ENCODE data around the gene FITM1.

Gene FITM1

GRCh38 chr14:24106672-24107271 is 23.7 kb upstream of the FITM1 start:
- no peak overlapping the region for H3K4me3 ChIP-seq (ENCODE audit: low read length)
- TF ChIP-seq, protein P1, sequence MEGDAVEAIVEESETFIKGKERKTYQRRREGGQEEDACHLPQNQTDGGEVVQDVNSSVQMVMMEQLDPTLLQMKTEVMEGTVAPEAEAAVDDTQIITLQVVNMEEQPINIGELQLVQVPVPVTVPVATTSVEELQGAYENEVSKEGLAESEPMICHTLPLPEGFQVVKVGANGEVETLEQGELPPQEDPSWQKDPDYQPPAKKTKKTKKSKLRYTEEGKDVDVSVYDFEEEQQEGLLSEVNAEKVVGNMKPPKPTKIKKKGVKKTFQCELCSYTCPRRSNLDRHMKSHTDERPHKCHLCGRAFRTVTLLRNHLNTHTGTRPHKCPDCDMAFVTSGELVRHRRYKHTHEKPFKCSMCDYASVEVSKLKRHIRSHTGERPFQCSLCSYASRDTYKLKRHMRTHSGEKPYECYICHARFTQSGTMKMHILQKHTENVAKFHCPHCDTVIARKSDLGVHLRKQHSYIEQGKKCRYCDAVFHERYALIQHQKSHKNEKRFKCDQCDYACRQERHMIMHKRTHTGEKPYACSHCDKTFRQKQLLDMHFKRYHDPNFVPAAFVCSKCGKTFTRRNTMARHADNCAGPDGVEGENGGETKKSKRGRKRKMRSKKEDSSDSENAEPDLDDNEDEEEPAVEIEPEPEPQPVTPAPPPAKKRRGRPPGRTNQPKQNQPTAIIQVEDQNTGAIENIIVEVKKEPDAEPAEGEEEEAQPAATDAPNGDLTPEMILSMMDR (conservative IDR thresholded peaks at IDR 0.05; ENCODE audit: low read depth, low read length), result no peak
- DNase-seq (ENCODE audit: low read depth), result no peak

GRCh38 chr14:24108336-24108874 is 22.1 kb upstream of the FITM1 start:
- no peak for DNase-seq (ENCODE audit: low read depth)
- TF ChIP-seq, protein P1 (conservative IDR thresholded peaks at IDR 0.05; ENCODE audit: low read depth, low read length), result no peak
- no peak overlapping the region for H3K4me3 ChIP-seq (ENCODE audit: low read length)

- no peak overlapping the region for H3K4me3 ChIP-seq (ENCODE audit: low read length)
- TF ChIP-seq, protein P1 (conservative IDR thresholded peaks at IDR 0.05; ENCODE audit: low read depth, low read length), result no peak
These were observed 20.4 kb upstream of the FITM1 start for GRCh38 chr14:24110060-24110459.

DNA sequence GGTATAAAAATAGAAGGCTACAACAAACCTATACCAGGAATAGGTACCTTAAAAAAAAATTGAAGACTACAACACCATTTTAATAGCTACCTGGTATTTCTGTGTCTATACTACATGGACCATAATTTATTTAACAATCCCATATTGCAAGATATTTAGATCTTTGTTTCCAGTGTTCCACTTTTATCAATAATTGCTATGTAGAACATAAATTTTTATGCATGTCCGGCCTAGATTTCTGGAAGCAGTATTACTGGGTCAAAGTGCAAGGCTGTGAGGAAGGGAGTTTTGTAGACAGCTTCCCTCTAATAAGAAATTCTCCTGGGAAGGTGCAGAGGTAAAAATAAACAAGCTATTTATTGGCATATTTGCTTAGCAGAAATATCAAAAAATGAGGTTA is 19.9 kb upstream of the FITM1 start:
- TF ChIP-seq, protein P1 (conservative IDR thresholded peaks at IDR 0.05; ENCODE audit: low read depth, low read length), result no peak
- no peak for DNase-seq (ENCODE audit: low read depth)
- H3K4me3 ChIP-seq (ENCODE audit: low read length), result no peak overlapping the region

More at GRCh38 chr14:24110060-24110459, 20.4 kb upstream of the FITM1 start:
- no peak for DNase-seq (ENCODE audit: low read depth)

GRCh38 chr14:24113379-24113800 is 17.1 kb upstream of the FITM1 start:
- TF ChIP-seq, protein P1 (conservative IDR thresholded peaks at IDR 0.05; ENCODE audit: low read depth, low read length), result no peak
- DNase-seq (ENCODE audit: low read depth), result no peak
- H3K4me3 ChIP-seq (ENCODE audit: low read length), result peak overlapping the region; percentile 94

DNA sequence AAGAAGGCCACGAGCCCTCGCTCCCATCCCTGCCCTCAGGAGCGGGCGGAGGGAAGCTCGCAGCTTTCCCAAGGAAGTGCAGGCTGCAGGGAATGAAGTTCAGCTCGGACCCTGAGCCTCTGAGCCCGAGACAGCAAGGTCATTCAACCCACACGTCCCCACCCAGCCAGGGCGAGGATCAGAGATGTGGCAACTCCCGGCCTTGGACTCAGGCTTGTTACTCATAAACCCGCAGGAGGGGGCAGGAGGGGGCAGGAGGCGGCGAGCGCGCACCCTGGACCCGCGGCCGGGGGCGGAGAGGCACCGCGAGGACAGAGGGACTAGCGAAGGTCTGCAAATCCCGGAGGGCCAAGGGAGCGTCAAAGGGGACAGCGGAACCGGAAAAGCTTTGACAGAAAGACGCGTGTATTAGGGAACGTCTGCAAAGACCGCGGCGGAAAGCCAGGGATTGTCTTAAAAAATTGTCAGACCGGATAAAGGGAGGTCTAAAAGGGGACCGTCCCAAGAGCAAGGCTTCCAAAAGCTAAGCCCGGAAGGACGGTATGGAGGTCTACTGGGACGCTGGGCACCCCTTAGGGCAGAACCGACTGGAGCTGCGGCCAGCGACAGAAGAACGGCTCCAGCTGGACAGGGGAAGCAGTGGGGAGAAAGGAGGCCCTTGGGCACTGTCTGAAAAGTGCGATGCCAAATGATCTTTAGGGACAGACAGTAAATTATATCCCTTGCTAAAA is 16.5 kb upstream of the FITM1 start:
- peak; percentile 82 for DNase-seq (ENCODE audit: low read depth)
- peak overlapping the region; percentile 94 for H3K4me3 ChIP-seq (ENCODE audit: low read length)
- TF ChIP-seq, protein P1 (conservative IDR thresholded peaks at IDR 0.05; ENCODE audit: low read depth, low read length), result no peak
